Umbilical cord (tissue), 2 donors: ENCODE measurements around the gene ZNF860. TPM values are rescaled to one million over a fixed set of nuclear protein-coding genes. Genes with fewer than 3 reads are reported as not detected.

Source experiments
- DNase-seq: peaks from one replicate; pipeline ENCODE4 v3.0.0-alpha.2; 2015; ENCODE audit warnings: low spot score
- total RNA-seq: library from RNA; depleted of rRNA; stranded (reverse); fragments of >200 nt; gene quantifications from one replicate; pipeline ENCODE4 v1.2.3, GENCODE V29; 2014; ENCODE audit warnings: low replicate concordance; ENCODE audit not compliant: insufficient read depth

Gene ZNF860
- total RNA-seq, result 6.0 TPM

DNA sequence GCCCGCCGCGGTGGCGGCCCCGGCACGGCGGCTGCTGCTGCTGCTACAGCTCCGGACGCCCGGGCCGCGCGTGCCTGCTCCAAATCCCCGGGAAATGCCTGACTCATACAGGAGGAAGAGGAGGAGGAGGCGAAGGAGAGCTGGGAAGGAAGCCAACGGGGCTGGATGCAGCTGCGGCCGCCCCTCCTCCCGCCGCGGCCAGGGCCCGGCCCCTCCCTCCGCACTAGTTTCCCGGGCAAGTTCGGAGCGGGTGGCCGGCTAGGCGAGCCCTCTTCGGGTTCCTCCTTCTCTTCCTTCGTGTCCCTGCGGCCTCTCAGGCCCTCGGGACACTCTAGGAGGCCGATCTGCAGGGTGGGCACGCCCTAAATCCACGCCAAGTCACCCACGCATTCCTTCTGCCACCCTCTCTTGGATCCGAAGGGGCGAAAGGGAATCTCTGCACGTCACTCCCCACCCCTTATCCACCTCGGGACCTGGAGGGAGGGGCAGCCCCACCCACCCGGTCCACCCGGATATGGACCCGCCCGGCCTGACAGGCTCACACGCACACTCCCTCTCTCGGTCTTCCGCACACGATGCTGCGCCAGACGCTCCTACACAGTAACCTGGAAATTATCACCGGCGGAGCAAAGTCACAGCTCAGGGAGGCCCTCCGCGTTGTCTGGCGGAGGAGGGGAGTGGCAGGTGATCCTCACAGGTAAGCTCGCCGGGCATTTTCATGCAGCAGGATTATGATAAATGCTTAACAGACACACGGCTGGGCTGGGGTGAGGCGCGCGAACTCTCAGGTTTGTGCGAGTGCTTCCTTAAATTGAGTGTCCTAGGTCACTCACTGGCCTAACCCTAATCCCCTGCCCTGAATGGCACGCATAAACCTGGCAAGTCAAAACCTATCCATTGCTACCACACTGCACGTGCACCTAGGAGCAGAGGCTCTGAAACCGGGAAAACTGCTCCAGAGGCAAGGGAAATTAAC, at the start of gene ZNF860, which contains the start of gene OSBPL10:
Gene ZNF860, plus strand, starts transcription at position 545 of the 976 bp plus-strand sequence. CDS start 7,330 bp downstream, outside the sequence.
Gene OSBPL10, minus strand, starts transcription at position 57 of the 976 bp plus-strand sequence. CDS start 83 bp downstream, outside the sequence.
- peak; percentile 97 for DNase-seq

DNA sequence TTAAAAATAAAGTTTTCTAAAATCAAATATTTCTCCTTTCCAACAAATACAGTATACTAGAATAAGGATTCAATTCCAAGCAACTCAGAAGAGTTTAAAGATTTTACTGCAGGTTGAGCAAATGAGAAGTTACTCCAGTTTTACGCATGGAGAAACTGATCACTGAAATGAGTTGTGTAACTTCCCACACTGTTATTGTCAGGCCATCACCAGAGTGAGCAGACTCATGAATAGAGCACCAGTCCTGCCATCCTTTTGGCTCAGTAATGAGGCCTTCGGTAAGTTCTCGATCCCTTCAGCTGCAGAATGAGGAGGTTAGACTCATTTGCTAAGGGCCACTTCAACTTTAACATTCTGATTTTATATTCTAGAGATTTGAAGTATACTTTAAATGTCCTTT, 48.6 kb upstream of the ZNF860 start:
- DNase-seq, result no peak

GRCh38 chr3:31934018-31934417, 47.5 kb upstream of the ZNF860 start:
- no peak for DNase-seq

GRCh38 chr3:31934866-31935265, 46.7 kb upstream of the ZNF860 start:
- DNase-seq, result no peak

- DNase-seq, result peak; percentile 80
Observed at GRCh38 chr3:31936420-31937060, 45.0 kb upstream of the ZNF860 start.

DNA sequence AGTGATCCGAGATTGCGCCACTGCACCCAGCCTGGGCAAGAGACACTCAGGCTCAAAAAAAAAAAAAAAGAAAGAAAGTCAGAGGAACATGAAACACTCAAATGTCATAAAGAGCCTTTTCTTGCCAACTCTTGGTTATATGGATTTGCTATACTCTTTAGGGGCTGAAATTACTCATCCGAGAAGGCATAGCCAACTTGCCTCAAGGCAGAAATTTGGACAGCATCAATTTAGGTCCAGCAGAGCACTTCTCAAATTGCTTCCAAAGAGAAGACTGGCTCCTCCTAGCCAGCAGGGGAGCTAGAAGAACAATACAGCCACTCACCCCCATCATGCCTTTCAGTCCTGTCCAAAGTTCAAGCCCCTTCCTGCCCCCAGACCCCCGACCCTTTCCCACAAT, 44.3 kb upstream of the ZNF860 start:
- no peak for DNase-seq

- DNase-seq, result no peak
Observed at GRCh38 chr3:31942446-31942845, 39.1 kb upstream of the ZNF860 start.

DNA sequence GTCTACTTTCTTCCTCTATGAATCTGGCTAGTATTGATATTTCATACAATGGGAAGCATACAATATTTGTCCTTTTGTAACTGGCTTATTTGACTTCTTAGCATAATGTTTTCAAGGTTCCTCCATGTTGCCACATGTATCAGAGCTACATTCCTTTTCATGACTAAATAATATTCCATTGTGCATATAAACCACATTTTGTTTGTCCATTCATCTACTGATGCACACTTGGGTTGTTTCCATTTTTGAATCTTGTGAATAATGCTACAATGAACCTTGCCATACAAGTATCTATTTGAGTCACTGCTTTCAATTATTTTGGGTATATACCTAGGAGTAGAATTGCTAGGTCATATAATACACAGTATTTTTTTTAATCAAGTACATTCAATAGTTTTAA, 38.5 kb upstream of the ZNF860 start:
- DNase-seq, result no peak

GRCh38 chr3:31945738-31946052, 35.9 kb upstream of the ZNF860 start:
- DNase-seq, result peak; percentile 47

DNA sequence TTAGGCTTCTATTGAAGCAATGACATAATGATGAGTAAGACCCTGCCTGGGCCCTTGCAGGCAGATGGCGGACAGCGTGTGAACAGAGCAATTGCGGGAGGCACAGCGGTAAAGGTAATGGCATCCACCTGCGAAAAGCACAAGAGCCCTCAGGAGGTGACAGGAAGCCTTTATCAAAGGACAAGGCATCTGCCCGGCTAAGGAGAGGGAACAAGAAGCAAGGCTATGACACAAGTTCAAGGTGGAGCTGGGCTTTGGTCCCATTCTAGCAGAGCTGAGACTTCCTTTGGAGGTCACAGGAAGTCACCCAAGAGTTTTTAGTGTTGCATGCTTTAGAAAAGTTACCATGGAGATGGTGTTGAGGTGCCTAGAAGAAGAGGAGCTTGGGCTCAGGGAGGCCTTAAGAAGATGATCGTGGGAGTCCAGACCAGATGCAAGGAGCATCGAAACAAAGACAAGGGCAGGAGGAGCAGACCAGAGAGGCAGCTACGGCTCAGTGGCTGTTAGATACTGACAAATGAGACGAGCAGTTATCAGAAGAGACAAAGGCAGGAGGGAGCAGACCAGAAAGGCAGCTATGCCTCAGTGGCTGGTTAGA, 35.0 kb upstream of the ZNF860 start:
- no peak for DNase-seq

DNA sequence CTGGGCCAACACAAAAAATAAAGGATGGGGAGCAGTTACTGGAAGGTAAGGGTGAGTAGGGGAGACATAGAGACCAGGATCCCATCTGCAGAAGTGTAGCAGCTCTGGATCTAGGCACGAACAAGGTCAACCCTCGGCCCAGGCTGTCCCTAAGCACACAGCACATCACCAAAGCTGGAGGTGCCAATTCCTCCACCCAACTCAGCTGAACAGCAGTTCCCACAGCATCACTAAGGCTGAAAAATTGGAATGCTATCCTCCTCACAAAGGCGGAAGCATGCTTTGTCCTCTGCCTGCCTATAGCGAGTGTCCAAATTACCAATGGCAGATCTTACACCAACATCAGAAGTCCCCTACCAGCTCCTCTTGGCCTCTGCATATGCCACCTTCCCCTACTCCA, 34.4 kb upstream of the ZNF860 start:
- DNase-seq, result no peak

DNA sequence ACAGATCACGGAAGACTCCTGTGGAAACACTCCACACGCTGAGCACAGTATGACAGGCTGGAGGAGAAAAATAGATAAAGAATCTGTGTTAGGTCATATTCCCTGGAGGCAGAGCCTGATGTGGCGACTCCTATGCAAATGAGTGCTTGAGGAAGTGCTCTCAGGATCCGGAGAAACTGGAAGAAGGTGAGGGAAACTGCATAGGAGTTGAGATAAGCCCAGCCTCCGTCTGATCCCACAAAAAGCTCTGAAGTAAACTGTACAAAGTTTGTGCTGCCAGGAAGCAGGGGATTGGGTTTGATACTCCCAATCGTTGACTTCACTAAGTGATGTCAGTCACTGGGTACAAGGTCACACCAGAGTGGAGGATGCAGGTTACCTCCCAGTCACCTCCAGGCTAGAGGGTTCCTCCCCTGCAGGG, 33.9 kb upstream of the ZNF860 start:
- no peak for DNase-seq

DNA sequence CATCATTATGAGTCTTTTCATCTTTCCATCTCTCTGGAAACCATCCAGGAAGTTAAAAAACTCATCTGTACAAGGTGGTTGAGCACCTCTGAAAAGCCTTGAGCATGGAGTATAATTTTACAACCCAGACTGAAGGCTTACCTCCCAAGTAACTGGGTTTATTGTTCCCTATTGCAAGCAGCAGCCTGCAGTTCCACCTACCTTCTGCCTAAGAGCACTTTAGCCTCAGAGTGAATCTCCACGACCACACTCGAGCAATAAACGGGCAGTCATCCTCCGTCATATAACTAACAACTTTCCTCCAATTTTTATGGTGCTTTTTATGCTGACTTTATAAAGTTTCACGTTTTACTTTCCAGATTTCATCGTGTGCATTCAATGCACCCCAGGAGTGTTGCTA, 33.3 kb upstream of the ZNF860 start:
- no peak for DNase-seq

DNA sequence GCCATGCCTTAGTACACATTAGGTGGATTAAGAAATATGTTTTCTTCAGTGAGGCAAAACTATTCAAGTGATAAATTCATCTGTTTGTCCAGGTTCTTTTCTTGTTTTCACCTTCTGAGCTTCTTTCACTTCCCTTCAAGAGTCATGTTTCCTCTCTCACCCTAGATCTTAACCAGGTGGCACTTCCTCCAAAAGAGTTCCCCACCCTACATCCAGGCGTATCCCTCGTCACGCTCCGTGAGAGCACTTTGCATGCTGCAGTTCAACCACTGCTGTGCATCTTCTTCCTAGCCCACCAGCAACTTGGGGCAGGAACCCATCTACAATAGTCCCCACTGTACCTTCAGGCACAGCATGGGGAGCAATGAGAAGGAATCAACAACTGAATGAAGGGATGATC, 29.3 kb upstream of the ZNF860 start:
- no peak for DNase-seq

DNA sequence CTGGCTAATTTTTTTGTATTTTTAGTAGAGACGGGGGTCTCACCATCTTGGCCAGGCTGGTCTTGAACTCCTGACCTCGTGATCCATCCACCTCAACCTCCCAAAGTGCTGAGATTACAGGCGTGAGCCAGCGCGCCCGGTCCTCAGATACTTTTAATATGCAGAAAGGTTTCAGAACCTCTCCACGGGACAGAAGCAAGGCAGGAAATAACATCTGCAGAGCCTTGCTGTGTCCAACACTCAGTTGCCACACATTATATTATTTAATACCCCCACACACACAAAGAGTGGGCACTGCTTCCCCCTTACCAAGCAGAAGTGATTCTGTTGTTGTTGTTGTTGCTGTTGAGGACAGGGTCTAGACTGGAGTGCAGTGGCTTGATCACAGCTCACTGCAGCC, 28.5 kb upstream of the ZNF860 start:
- no peak for DNase-seq

- no peak for DNase-seq
Observed at GRCh38 chr3:31953636-31954035, 27.9 kb upstream of the ZNF860 start.

DNA sequence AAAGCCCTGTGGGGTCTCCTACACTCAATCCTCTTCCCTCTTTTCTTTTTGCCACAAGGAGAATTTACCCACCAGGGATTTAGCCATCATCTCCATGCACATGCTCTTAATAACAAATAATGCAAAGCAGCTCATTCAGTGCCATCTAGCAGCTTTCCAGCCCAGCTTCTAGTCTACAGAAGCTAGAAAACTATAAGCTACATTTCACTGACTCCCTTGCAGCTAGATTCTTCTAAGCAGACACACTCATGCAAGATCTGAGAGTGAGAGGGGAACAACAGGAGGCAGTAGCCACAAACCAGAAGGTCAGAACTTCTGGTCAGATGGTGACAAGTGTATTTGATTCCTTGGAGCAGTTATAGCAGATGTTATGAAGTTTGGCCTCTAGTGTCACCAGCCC, 26.0 kb upstream of the ZNF860 start:
- no peak for DNase-seq

- DNase-seq, result no peak
Observed at GRCh38 chr3:31957106-31957505, 24.4 kb upstream of the ZNF860 start.

DNA sequence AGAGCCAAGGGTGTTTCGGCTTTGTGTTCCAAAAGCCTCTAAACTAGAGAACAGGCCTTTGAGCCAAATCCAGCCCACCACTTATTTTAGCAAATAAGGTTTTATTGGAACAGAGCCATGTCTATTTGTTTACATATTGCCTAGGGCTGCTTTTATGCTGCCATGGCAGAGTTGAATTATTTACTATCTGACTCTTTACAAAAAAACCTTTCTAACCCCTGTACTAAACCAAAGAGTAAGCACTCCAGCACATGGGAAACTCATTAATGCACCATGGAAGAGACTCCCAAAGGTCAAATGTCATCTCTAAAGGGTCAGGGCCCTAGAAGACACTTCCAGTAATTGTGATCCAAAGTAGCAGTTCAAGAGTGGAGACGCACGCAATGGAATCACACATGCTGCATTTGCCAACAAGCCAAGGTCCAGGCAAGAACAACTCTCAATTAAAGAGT, 22.8 kb upstream of the ZNF860 start:
- no peak for DNase-seq

DNA sequence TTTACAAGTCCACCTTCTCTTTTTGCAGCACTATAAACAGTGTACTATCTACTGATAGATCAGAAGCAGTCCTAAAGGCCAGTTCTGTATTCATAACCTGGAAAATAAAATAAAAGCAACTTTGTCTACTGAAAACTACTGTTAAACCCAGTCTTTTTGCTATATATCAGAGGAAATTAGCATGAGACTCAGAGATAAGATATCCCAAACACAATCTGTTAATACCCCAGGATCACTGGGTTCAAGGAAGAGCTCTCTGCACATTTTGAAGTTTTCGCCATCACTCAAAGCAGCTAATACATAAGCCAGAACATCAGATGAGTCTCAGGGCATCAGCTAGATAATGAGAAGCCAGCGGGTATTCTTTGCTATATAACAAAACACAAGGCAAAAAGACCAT, 22.3 kb upstream of the ZNF860 start:
- DNase-seq, result peak; percentile 93

DNA sequence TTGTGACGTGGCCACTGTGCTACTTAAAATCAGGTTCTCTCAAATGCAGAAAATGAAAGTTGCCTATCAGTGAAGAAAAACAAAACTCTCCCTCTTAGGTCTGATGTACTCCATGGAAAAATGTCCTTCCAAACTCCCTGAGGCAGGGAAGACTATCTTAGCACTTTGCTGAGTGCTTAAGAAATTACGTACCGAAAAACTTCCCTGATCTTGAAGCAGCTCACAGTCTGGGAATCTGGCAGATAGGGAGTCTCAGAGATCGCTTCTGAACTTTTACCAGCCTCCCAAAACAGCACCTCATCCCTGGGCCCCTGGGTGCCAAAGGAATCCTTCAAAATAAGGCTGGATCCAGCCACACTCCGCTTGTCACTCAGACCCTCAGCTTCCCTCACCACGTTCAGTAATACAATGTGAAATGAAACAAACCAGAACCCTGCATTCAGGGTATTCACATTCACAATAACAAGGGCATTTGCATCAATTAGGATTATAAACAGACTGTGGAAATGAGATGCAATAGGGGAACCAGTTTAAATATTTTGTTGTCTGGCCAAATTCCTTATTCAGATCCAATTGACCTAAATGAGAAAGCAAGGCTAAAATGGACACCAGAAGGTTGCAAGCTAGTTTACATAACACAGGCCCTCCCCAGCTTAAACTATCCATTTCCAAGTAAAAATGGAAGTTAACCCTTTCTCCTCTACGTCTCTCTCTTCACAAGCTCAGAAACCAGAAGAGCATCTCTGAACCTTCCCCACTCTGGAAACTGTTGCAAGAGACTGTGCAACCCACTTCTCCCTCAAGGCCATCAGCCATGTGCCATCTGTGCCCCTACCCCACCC, 21.4 kb upstream of the ZNF860 start:
- peak; percentile 85 for DNase-seq
